Upper lobe of left lung (tissue), 6 donors: ENCODE measurements around the gene RNF183. TPM values are rescaled to one million over a fixed set of nuclear protein-coding genes. Genes with fewer than 3 reads are reported as not detected.
A peak's percentile ranks its signal among the peaks of the same experiment; 100 is the strongest.
"Not testable (repeated sequence)": the region's sequence is repeated elsewhere in the genome, so short reads cannot be mapped to it uniquely, and the experiment has no call there.

ENCODE experiments used
- ATAC-seq, 2 donors: fragments of 200-7000 bp; cut with Tn5 transposase; one replicate each; pipeline ENCODE4 v1.9.1; 2022; ENCODE audit warnings: mild to moderate bottlenecking in 2 of 2, moderate library complexity in 2 of 2; ENCODE audit not compliant: low FRiP score in 2 of 2
- DNase-seq, 2 donors: peaks; one replicate each; pipeline ENCODE4 v3.0.0-alpha.2; 2019 to 2020
- H3K27ac ChIP-seq, 4 donors: fragments of 200-600 bp; sonication (generic); one replicate each; pipeline ENCODE4 v1.5.1; 2016 to 2019
- H3K27me3 ChIP-seq, 4 donors: fragments of 200-600 bp; sonication (generic); one replicate each; pipeline ENCODE4 v1.5.1; 2017 to 2019
- H3K36me3 ChIP-seq, 4 donors: fragments of 200-600 bp; sonication (generic); one replicate each; pipeline ENCODE4 v1.5.1; 2016 to 2019
- H3K4me1 ChIP-seq, 4 donors: fragments of 200-600 bp; sonication (generic); one replicate each; pipeline ENCODE4 v1.5.1; 2018 to 2019
- H3K4me3 ChIP-seq, 4 donors: fragments of 200-600 bp; sonication (generic); one replicate each; pipeline ENCODE4 v1.5.1; 2017 to 2019; ENCODE audit warnings: mild to moderate bottlenecking in 2 of 4, moderate library complexity in 1 of 4
- H3K9me3 ChIP-seq, 4 donors: fragments of 200-600 bp; sonication (generic); one replicate each; pipeline ENCODE4 v1.5.1; 2018 to 2019
- EP300 ChIP-seq, 4 donors: sonication (generic); formaldehyde crosslinking; IDR thresholded peaks; one replicate each; pipeline ENCODE4 v1.5.1; 2017; ENCODE audit warnings: antibody characterized with exemption in 4 of 4, control low read depth in 2 of 4
- POLR2A ChIP-seq, 4 donors: fragments of 450-650 bp; IDR thresholded peaks; one replicate each; pipeline ENCODE4 v1.5.1; 2016 to 2017; ENCODE audit warnings: antibody characterized with exemption in 4 of 4, mild to moderate bottlenecking in 2 of 4
- POLR2AphosphoS5 ChIP-seq, 2 donors: sonication (generic); formaldehyde crosslinking; IDR thresholded peaks; one replicate each; pipeline ENCODE4 v1.5.1; 2017; ENCODE audit warnings: antibody characterized with exemption in 2 of 2
- WGBS, 2 donors: methylation state at CpG; one replicate each; pipeline ENCODE4 v1.1.5; 2017 to 2018; 5-methylcytosine and 5-hydroxymethylcytosine counted together
- total RNA-seq, 6 donors: library from RNA; depleted of rRNA in 4 of 6; stranded (reverse); fragments of >200 nt in 4 of 6; gene quantifications; one replicate each; pipeline versions ENCODE4 v1.1.0 to v1.2.1, GENCODE V29; 2016 to 2021
- TF ChIP-seq, protein P1 (sequence below), 6 experiments: fragments of 450-650 bp in 4 of 6; fragments of 200-600 bp in 2 of 6; sonication (generic) in 2 of 6; IDR thresholded peaks; one replicate each; pipeline ENCODE4 v1.5.1; 2016 to 2019; ENCODE audit warnings: antibody characterized with exemption in 6 of 6
- donor health status: DM: no; HTN: no; CAD: no; lungs with moderate emphysema.
- donor health status: DM: no; HTN: yes; CAD: no; lungs with severe emphysema.

Gene RNF183
- total RNA-seq, 6 donors from 2014 or later: 0.30 to 3.1 (median 0.39) TPM; not detected in 3

DNA sequence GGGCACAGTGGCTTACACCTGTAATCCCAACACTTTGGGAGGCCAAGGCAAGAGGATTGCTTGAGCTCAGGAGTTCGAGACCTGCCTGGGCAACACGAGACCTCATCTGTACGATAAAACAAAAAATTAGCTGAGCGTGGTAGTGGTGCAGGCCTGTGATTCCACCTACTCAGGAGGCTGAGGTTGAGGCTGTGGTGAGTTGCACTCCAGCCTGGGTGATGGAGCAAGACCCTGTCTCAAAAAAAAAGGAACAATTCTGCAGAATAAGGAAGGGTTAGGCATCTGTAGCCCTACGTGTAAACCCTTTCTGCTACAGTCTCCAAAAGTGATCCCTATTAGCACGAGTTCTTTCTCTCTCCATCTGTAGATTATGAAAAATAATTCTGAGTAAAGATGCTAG, 47.7 kb downstream of the RNF183 start:
- Histone ChIP-seq H3K27ac (no peak overlapping the region), H3K27me3 (no peaks in the 10 kb centered on the region), H3K36me3 (peaks cover 4 to 36% (median 20%) of the 10 kb centered on the region in 4 donors), H3K9me3 (no peaks in the 10 kb centered on the region), H3K4me3 (no peak overlapping the region), H3K4me1 (no peaks in the 10 kb centered on the region)
- 74 to 90% methylated on average over 6 of the region's 6 CpGs for WGBS, 2 donors
- TF ChIP-seq POLR2AphosphoS5 (IDR thresholded peaks at IDR 0.05) (no peak), POLR2A (IDR thresholded peaks at IDR 0.05) (no peak), EP300 (IDR thresholded peaks at IDR 0.05) (no peak)
- TF ChIP-seq, protein P1, sequence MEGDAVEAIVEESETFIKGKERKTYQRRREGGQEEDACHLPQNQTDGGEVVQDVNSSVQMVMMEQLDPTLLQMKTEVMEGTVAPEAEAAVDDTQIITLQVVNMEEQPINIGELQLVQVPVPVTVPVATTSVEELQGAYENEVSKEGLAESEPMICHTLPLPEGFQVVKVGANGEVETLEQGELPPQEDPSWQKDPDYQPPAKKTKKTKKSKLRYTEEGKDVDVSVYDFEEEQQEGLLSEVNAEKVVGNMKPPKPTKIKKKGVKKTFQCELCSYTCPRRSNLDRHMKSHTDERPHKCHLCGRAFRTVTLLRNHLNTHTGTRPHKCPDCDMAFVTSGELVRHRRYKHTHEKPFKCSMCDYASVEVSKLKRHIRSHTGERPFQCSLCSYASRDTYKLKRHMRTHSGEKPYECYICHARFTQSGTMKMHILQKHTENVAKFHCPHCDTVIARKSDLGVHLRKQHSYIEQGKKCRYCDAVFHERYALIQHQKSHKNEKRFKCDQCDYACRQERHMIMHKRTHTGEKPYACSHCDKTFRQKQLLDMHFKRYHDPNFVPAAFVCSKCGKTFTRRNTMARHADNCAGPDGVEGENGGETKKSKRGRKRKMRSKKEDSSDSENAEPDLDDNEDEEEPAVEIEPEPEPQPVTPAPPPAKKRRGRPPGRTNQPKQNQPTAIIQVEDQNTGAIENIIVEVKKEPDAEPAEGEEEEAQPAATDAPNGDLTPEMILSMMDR (IDR thresholded peaks at IDR 0.05): no peak
- ATAC-seq: peak; percentile 34 to 64
- DNase-seq: peak in 1 of 2 donors; percentile 36

DNA sequence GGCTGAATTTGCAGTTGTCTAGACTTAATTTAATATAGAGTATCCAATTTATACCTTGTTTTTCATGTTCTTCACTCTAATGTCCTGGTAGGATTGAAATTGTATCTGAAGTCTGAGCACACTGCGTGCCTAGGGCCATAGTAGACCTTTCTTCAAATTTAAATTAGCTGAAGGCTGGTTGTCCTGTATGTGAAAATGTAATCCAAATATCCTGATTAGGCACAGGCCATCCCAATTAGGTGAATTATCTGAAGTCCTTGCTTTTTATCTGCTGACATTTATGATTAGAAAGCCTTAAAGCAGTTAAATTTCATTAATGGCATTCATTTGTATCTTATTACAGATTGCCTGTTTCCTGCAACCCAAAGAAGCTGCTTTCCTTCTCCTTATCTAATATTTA, 48.2 kb downstream of the RNF183 start:
- ATAC-seq (no peak), DNase-seq (no peak)
- TF ChIP-seq EP300 (IDR thresholded peaks at IDR 0.05) (no peak), POLR2A (IDR thresholded peaks at IDR 0.05) (no peak)
- TF ChIP-seq, protein P1 (IDR thresholded peaks at IDR 0.05): no peak
- Histone ChIP-seq H3K9me3 (no peaks in the 10 kb centered on the region), H3K4me3 (no peak overlapping the region), H3K27ac (no peak overlapping the region), H3K36me3 (peaks cover under 1 to 31% (median 17%) of the 10 kb centered on the region in 4 donors), H3K4me1 (no peaks in the 10 kb centered on the region), H3K27me3 (no peaks in the 10 kb centered on the region)
- WGBS, 2 donors: 100% methylated on average over 1 of the region's 1 CpG

DNA sequence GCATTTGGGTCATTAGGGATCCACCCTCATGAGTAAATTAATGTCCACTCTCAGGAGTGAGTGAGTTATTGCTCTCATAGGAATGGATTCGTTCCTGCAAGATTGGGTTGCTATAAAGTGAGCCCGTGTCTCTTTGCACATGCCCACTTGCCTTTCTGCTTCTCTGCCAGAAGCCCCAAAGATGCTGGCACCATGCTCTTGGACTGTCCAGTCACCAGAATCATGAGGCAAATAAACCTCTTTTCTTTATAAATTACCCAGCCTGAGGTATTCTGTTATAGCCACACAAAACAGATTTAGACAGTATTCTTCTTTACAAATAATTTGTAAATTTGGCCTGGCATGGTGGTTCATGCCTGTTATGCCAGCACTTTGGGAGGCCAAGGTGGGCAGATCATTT, 52.4 kb downstream of the RNF183 start:
- Histone ChIP-seq H3K36me3 (no peaks in the 10 kb centered on the region), H3K9me3 (no peaks in the 10 kb centered on the region), H3K4me1 (no peaks in the 10 kb centered on the region), H3K27ac (no peak overlapping the region), H3K4me3 (no peak overlapping the region), H3K27me3 (no peaks in the 10 kb centered on the region)
- no peak for ATAC-seq
- 92% methylated on average over 2 of the region's 2 CpGs for WGBS, 2 donors
- no peak for TF ChIP-seq POLR2A (IDR thresholded peaks at IDR 0.05)
- DNase-seq: no peak

DNA sequence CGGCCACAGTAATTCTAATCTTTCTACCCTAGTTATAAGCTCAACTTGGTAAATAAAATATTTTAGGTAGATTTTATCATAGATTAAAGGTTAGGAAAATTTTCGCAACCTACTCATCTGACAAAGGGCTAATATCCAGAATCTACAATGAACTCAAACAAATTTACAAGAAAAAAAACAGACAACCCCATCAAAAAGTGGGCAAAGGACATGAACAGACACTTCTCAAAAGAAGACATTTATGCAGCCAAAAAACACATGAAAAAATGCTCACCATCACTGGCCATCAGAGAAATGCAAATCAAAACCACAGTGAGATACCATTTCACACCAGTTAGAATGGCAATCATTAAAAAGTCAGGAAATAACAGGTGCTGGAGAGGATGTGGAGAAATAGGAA, 53.5 kb downstream of the RNF183 start:
- ATAC-seq, DNase-seq, H3K27me3 ChIP-seq, H3K4me1 ChIP-seq, H3K4me3 ChIP-seq, H3K36me3 ChIP-seq, H3K27ac ChIP-seq, H3K9me3 ChIP-seq: not testable (repeated sequence)
- WGBS, 2 donors: 97 to 100% methylated on average over 2 of the region's 2 CpGs

DNA sequence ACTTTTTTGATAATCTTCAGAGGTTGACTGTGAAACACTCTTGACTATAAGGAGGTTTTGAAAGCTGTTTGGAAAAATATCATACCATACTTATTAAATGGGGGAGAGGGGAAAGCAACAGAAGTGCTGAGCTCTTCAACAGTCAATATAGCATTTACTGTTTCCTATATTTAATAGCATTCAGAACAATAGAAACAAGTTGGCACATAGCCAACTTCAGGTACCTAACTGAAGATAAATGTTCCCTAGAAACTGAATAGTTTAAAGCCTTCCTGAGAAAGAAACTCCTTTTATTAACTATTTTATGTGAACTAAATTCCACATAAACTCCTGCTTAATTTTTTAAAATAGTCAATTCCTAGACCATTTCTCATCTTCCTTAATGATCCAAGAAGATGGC, 55.5 kb downstream of the RNF183 start:
- Histone ChIP-seq H3K27ac (no peak overlapping the region), H3K36me3 (no peaks in the 10 kb centered on the region), H3K9me3 (no peaks in the 10 kb centered on the region), H3K27me3 (no peaks in the 10 kb centered on the region), H3K4me3 (no peak overlapping the region), H3K4me1 (no peaks in the 10 kb centered on the region)
- ATAC-seq: no peak
- DNase-seq: no peak
- TF ChIP-seq POLR2AphosphoS5 (IDR thresholded peaks at IDR 0.05): no peak
- TF ChIP-seq, protein P1 (IDR thresholded peaks at IDR 0.05): no peak
- no peak for TF ChIP-seq EP300 (IDR thresholded peaks at IDR 0.05)
- TF ChIP-seq POLR2A (IDR thresholded peaks at IDR 0.05): no peak

Other genes with a start within 250 kb of the RNF183 start
- 1 to 10 TPM in 5 of 6 donors, not detected in 1; 1.0 to 2.5 (median 1.3) TPM for gene ZFP37, start 246.7 kb downstream of the RNF183 start, total RNA-seq
- gene SLC31A2, start 152.4 kb downstream of the RNF183 start, total RNA-seq: 10 to 100 TPM; 43.1 to 79.6 (median 57.4) TPM
- gene FKBP15, start 82.1 kb downstream of the RNF183 start, total RNA-seq: 10 to 100 TPM; 36.5 to 72.3 (median 50.0) TPM
- 10 to 100 TPM; 10.5 to 44.7 (median 28.5) TPM for gene SLC31A1, start 81.8 kb downstream of the RNF183 start, total RNA-seq
- 10 to 100 TPM; 17.7 to 41.9 (median 28.4) TPM for gene CDC26, start 27.8 kb downstream of the RNF183 start, total RNA-seq
- gene PRPF4, start 27.7 kb downstream of the RNF183 start, total RNA-seq: 10 to 100 TPM in 5 of 6 donors, 1 to 10 TPM in 1; 7.1 to 18.2 (median 15.0) TPM
- gene WDR31, start 36.9 kb upstream of the RNF183 start, total RNA-seq: 1 to 10 TPM; 2.0 to 5.2 (median 3.1) TPM
- 10 to 100 TPM in 3 of 6 donors, 1 to 10 TPM in 3; 5.2 to 21.1 (median 12.7) TPM for gene BSPRY, start 46.2 kb upstream of the RNF183 start, total RNA-seq
- 10 to 100 TPM; 12.0 to 25.8 (median 19.6) TPM for gene HDHD3, start 73.6 kb upstream of the RNF183 start, total RNA-seq
- gene ALAD, start 97.9 kb upstream of the RNF183 start, total RNA-seq: 10 to 100 TPM; 30.6 to 48.2 (median 38.2) TPM
- gene POLE3, start 107.3 kb upstream of the RNF183 start, total RNA-seq: 10 to 100 TPM in 4 of 6 donors, 1 to 10 TPM in 2; 6.4 to 37.1 (median 28.4) TPM
- 1 to 10 TPM in 2 of 6 donors, under 1 TPM in 4; 0.23 to 3.1 (median 0.43) TPM for gene C9orf43, start 107.4 kb upstream of the RNF183 start, total RNA-seq
- gene RGS3, start 160.4 kb upstream of the RNF183 start, total RNA-seq: 10 to 100 TPM; 60.3 to 93.2 (median 72.6) TPM